GM12878 (cell line): ENCODE data around the gene RNF13.
"Not testable (repeated sequence)": the region's sequence is repeated elsewhere in the genome, so short reads cannot be mapped to it uniquely, and the experiment has no call there.

Source experiments
- CHD2 ChIP-seq: IDR thresholded peaks from 2 replicates; pipeline ENCODE4 v1.6.1; 2011; ENCODE audit warnings: low read depth, low read length, improper control_type of control experiment, borderline replicate concordance
- FOS ChIP-seq: IDR thresholded peaks from 3 replicates; pipeline ENCODE4 v1.6.1; 2011; ENCODE audit warnings: borderline replicate concordance; ENCODE audit not compliant: insufficient read length; ENCODE audit errors: extremely low read depth
- FOXK2 ChIP-seq: fragments of 450-650 bp; IDR thresholded peaks from 2 replicates; pipeline ENCODE4 v1.6.1; 2017; ENCODE audit warnings: mild to moderate bottlenecking, moderate library complexity
- SMAD1 ChIP-seq: fragments of 450-650 bp; IDR thresholded peaks from 2 replicates; pipeline ENCODE4 v1.6.1; 2018; ENCODE audit warnings: mild to moderate bottlenecking, low read depth; ENCODE audit not compliant: partially characterized antibody
- TCF7 ChIP-seq: IDR thresholded peaks from 2 replicates; pipeline ENCODE4 v1.6.1; 2014; ENCODE audit warnings: antibody characterized with exemption, borderline replicate concordance
- ZBED1 ChIP-seq: IDR thresholded peaks from 2 replicates; pipeline ENCODE4 v1.6.1; 2016; ENCODE audit warnings: borderline replicate concordance
- ZNF24 ChIP-seq: fragments of 450-650 bp; IDR thresholded peaks from 2 replicates; pipeline ENCODE4 v1.6.1; 2017; ENCODE audit warnings: antibody characterized with exemption, mild to moderate bottlenecking
- ZNF274 ChIP-seq: IDR thresholded peaks from one replicate; pipeline ENCODE4 v1.8.0; 2011; ENCODE audit not compliant: insufficient read length, insufficient read depth
- ZSCAN29 ChIP-seq: fragments of 450-650 bp; IDR thresholded peaks from 2 replicates; pipeline ENCODE4 v1.6.1; 2017; ENCODE audit warnings: mild to moderate bottlenecking, moderate library complexity
- ZZZ3 ChIP-seq: IDR thresholded peaks from 2 replicates; pipeline ENCODE4 v1.6.1; 2011; ENCODE audit warnings: low read depth; ENCODE audit not compliant: control insufficient read depth, insufficient read length
- TF ChIP-seq, protein P1 (sequence below): IDR thresholded peaks from 2 replicates; pipeline ENCODE4 v1.6.1; 2012; ENCODE audit warnings: low read depth, low read length, improper control_type of control experiment
- TF ChIP-seq, protein P2 (sequence below): IDR thresholded peaks from 2 replicates; pipeline ENCODE4 v1.6.1; 2011; ENCODE audit warnings: borderline replicate concordance, low read depth, mild to moderate bottlenecking, moderate library complexity, mixed read lengths, low read length; ENCODE audit not compliant: insufficient read depth; ENCODE audit errors: extremely low read length
- TF ChIP-seq, protein P3 (sequence below): fragments of 450-650 bp; IDR thresholded peaks from 2 replicates; pipeline ENCODE4 v1.6.1; 2014; ENCODE audit warnings: mild to moderate bottlenecking
- TF ChIP-seq, protein P4 (sequence below): IDR thresholded peaks from 2 replicates; pipeline ENCODE4 v1.6.1; 2011; ENCODE audit warnings: low read depth, low read length, improper control_type of control experiment, borderline replicate concordance

DNA sequence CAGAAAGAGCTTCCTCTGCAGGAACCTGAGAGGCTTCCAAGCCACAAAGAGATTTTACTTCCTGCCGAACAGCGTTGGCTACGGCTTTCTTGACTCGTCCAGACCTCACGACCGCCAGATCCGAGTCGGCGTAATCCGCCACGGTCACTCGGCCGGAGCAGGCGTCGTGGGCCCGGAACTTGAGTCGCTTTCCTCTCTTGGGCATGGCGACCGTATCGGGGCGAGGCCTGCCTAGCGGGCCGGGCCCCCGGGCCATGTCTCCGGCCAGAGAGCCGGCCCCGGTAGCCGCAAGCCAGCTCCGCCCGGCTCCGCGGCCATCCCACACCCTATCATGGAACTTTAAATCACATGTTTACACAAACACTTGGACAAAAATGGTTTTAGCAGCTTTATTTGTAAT lies 170.0 kb downstream of the RNF13 start:
- not testable (repeated sequence) for TF ChIP-seq ZSCAN29, TCF7, FOS, ZNF274, CHD2, ZBED1, ZNF24, ZZZ3, SMAD1, FOXK2
- TF ChIP-seq, protein P1, sequence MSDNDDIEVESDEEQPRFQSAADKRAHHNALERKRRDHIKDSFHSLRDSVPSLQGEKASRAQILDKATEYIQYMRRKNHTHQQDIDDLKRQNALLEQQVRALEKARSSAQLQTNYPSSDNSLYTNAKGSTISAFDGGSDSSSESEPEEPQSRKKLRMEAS: not testable (repeated sequence)
- TF ChIP-seq, protein P2, sequence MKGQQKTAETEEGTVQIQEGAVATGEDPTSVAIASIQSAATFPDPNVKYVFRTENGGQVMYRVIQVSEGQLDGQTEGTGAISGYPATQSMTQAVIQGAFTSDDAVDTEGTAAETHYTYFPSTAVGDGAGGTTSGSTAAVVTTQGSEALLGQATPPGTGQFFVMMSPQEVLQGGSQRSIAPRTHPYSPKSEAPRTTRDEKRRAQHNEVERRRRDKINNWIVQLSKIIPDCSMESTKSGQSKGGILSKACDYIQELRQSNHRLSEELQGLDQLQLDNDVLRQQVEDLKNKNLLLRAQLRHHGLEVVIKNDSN: not testable (repeated sequence)
- TF ChIP-seq, protein P3, sequence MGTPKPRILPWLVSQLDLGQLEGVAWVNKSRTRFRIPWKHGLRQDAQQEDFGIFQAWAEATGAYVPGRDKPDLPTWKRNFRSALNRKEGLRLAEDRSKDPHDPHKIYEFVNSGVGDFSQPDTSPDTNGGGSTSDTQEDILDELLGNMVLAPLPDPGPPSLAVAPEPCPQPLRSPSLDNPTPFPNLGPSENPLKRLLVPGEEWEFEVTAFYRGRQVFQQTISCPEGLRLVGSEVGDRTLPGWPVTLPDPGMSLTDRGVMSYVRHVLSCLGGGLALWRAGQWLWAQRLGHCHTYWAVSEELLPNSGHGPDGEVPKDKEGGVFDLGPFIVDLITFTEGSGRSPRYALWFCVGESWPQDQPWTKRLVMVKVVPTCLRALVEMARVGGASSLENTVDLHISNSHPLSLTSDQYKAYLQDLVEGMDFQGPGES: not testable (repeated sequence)
- TF ChIP-seq, protein P4, sequence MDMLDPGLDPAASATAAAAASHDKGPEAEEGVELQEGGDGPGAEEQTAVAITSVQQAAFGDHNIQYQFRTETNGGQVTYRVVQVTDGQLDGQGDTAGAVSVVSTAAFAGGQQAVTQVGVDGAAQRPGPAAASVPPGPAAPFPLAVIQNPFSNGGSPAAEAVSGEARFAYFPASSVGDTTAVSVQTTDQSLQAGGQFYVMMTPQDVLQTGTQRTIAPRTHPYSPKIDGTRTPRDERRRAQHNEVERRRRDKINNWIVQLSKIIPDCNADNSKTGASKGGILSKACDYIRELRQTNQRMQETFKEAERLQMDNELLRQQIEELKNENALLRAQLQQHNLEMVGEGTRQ: not testable (repeated sequence)
